ENCODE data around the gene PGM2.

PGM2 gene

DNA sequence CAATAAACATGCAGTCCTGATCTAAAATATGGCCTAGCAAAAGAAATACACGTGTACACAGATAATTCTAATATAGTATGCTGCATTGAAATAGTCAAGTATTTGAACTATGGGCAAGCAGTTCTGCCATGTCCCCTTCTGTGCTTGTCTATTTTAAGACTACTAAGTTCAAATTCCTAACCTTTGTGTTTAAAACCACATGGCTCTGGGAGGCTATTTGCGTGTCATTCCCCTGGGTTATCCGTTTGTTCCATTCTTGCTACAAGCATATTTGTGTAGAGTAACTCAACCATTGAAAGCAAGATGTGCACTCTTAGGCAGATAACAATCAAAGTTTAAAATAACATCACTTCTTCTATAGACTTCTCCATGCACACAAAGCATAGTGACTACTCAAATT, 39.0 kb downstream of the PGM2 start:
- DNase-seq = no peak

DNA sequence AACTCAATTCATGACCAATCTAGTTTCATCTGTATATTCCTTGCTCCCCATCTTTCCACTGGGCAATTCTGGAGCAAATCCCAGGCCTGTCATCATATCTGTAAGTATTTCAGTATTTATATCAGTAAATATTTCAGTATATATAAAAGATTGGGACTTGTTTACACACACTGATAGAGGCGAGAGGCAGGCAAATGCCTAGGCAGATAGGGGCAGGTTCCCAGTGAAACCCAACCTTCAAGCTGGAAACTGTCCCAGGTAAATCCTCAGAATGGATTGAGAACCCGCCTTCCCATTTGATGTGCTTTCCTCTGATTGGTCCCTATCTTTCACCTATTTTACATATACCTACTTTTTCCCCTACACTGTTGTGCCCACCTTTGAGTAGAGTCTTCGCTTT, 40.6 kb downstream of the PGM2 start:
- no peak for DNase-seq

DNA sequence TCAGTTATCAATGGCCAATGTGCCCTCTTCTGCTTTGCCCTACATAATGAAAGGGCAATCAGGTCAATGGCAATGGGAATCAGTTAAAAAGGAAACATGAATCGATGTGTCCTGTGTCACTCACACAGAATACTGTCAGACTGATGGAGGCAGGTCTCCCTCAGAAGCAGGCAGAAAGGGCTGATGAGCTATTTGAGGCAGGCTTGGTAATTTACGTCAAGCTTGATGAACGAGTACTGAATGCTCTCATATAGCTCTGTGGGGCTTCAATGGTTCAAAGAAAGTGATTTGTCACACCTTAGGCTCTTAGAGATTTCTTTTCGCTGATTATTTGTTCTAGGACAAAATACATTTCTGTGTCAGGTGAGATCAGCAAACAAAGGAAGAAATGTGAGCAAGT, 41.8 kb downstream of the PGM2 start:
- no peak for DNase-seq

DNA sequence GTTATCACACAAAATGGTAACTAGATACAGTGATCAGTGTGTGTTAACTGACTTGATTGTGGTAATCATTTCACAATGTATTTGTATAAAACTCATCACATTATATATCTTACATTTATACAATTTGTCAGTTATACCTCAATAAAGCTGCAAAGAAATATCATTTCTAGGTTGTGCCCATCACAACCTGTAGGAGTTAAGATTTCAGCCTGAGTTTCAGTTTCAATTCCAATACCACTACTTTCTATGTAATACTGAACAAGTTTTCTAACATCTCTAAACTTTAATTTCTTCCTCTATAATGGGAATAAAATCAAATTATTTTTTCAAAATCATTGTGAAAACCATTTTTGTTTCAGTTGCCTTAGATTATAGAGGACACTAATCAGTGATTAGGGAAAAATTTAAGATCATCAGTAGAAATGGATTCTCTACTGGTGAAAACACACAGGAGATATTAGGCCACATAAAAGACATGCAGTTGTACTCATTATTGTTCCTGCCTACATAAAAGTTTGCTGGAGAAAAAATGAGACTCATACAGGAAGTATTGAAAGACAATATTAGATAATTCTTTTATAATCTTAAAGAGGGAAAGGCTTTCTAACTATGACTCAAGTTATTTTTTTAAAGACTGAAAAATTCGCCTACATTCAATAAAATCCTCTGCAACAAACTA, 46.0 kb downstream of the PGM2 start:
- DNase-seq = no peak

DNA sequence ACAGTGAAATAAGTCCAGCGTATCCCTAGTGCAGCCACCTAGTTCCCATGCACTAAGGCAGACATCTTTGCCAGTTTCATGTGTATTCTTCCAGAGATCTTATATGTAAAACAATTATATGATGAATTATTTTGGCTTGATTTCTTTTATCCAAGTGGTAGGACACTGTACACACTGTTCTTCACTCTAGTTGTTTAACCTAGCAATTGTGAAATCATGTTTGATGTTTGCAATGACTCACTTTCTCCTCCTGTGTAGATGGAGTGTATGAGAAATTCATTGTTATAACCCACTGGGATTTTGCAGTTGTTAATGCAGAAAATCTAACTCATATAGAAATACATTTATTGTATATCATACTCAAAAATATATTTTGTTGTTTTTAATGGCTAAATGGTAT, 46.9 kb downstream of the PGM2 start:
- no peak for DNase-seq

DNA sequence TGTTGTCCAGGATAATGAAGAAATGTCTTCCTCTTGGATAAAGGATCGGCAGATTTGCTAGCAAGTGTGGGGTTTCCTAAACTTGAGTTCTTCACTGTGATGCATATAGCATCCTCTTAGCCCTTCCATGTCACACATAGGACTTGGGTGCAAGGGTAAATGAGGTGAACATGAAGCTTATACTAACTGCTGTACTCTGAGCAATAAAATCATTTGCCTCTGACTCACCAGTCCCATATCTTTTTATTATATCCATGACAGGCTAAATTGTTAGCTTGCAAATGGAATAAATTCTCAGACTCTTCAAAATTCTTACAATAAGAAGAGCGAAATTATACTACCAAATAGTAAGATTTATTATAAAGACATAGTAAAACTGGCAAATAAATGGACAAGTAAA, 49.7 kb downstream of the PGM2 start:
- DNase-seq = no peak

DNA sequence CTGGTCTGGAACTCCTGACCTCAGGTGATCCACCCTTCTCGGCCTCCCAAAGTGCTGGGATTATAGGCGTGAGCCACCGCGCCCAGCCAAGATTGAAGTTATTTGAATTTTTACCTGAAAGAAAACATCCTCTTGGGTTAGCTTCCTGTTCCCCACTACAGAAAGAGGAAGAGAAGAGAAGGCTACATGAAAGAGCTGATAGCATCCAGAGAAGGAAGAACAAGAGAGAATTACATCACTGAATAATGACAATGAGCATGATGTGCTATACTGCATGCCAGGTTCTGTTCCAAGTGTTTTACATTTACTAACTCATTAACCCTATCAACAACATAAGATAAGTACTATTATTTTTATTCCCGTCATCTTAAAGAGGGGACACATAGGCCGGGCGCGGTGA, 52.9 kb downstream of the PGM2 start:
- no peak for DNase-seq

DNA sequence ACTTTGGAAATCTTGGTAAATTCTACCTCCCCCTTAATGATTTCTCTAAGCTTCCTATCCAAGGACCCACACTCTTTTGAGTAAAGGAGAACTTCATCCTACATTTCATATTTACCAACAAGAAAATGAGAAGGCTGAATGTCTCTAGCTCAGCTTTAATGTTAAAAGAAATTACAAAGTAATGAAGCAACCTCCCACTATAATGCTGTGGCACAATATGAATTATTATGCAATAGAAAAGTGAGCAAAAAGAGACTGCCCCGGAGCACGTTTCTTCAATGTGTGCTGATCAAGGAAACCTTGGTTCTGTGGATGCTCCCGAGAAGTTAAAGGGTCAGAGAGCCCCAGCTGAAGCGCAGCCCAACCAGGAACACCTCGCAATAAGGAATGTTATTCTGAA, 55.3 kb downstream of the PGM2 start:
- DNase-seq = no peak

DNA sequence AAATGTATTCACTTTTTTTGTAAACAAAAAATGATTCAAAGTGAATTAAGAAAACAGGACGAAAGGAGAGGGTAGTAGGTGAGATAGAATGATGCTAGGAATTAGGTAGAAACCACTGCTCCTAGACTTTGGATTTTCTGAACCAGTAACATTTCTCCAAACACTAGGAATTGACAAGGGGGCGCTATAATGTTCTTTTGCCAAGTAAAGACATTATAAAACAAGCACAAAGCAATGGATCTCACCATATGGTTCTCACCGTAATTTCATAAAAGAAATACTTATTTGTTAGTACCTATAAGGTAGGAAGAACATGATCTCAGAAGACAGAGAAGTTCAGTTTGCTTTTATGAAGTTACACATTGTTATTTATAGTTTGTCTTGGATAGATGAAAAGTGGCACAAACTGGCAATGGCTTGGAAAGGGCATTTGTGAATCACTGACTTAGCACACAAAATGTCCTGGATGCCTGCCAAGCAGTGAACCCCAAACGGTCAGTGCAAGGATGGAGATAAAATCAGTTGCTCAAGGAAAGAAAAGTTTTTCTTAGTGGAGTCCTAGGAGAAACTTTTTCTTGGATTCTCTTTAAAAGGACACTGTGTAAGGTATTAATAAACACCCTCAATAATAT, 56.3 kb downstream of the PGM2 start:
- no peak for DNase-seq

DNA sequence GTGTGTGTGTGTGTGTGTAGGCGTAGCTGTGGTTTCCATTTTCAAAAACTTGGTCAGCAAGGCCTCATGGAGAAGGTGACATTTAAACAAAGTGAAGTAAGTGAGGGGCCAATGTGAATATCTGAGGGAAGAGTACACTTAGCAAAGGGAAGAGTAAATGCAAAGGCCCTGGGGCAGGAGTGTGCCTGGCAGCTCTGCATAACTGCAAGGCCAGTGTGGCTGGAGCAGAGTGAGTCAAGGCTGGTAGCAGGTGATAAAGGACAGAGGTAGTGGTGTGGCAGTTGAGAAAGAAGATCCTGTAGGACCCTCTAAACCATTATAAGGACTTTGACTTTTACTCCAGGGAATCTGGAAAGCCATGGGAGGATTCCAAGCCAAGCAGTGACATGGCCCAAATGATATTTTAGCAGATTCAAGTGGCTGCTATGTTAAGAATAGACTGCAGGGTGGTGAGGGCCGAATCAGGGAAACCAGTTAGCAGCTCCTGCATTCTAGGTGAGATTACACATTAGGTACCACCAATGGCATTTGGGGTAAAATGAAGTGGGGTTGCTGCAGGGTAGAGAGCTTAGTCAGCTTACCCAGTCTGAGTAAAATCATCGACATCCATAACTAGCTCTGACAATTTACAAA, 58.5 kb downstream of the PGM2 start:
- no peak for DNase-seq

DNA sequence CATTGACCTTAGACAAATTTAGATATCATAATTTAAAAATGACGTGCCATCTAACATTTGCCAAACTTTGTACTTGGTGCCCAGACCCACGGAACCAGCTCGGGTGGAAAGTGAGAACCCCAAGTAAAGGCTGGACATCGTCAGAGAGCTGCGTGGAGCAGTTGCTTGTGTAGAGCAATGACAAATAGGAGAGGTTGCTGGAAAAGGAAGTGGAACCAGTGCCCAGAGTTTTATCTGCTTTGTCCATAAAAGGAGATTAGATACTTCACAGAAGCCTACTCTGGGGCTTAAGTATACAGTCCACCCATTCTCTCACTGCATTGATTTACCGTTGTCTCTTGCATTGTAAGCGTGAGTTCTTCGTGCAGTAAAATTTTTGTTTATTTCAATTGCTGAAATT, 59.0 kb downstream of the PGM2 start:
- no peak for DNase-seq

DNA sequence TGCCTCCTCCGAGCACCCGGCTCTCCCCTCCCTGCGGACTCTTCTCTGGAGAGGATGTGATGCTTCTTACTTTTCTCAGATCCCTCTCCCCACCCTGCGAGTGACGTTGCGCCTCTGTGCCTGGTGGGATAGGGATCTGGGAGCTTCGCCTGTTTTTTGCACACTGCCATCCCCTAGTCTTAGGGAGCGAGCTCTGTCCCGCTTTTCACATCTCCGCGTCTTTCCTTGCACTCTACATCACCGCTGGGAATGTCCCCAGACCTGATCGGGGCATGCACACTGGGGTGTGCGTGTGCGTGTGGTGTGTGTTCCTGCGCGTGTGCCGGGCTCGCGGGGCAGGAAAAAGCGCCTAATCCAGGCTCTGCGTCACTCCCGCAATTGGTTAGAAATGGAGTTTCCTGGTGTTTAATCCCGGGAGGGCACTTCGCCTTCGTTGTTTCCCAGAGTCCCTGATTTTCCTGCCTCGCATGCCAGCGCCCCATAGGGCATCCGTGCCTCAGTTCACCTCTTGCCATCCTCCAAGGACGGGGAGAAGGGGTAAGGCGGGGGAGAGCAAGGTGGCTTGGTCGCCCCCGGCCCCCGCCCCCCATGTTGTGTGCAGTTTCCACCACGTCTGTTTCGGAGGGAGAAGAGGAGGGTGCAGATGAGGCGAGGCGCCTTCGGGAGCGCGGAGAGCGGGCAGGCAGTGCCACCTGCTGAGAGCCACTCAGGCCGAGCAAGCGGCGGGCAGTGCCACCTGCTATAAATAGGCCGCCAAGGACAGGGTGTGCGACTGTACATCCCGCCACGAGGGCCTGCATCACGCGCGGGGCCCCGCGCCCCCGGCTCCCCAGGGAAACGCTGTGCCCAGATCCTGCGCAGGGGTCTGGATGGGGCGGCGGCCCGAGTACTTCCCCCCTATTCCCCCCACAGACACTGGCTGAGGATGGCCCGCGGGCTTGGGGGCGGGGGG, 63.6 kb downstream of the PGM2 start:
- peak; percentile 58 for DNase-seq

DNA sequence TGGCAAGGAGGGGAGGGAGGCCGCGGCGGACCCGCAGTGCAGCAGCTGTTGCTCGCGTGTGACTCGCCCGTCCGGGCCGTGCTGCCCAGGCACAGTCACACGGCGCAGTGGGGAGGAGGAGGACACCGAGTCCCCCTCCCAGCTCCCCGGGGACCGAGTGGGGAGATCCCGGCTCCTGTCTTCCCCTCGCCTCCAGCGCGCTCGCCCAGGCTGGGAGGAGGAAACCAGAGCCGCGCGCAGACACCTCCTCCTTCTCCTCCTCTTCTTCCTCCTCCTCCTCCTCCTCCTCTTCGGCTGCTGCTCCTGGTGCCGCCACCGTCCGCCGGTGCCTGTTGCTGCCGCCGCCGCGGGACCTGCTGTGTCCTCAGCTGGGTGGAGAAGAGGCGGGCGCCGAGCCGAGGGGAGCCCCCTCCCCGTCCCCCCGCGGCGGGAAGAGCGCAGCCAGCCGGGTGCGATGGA, 64.3 kb downstream of the PGM2 start, which contains the start of gene TBC1D1:
TBC1D1 (plus strand) TSS at position 284 of the 459 bp plus-strand sequence. CDS start 11,012 bp downstream, outside the sequence.
- DNase-seq = peak; percentile 56

DNA sequence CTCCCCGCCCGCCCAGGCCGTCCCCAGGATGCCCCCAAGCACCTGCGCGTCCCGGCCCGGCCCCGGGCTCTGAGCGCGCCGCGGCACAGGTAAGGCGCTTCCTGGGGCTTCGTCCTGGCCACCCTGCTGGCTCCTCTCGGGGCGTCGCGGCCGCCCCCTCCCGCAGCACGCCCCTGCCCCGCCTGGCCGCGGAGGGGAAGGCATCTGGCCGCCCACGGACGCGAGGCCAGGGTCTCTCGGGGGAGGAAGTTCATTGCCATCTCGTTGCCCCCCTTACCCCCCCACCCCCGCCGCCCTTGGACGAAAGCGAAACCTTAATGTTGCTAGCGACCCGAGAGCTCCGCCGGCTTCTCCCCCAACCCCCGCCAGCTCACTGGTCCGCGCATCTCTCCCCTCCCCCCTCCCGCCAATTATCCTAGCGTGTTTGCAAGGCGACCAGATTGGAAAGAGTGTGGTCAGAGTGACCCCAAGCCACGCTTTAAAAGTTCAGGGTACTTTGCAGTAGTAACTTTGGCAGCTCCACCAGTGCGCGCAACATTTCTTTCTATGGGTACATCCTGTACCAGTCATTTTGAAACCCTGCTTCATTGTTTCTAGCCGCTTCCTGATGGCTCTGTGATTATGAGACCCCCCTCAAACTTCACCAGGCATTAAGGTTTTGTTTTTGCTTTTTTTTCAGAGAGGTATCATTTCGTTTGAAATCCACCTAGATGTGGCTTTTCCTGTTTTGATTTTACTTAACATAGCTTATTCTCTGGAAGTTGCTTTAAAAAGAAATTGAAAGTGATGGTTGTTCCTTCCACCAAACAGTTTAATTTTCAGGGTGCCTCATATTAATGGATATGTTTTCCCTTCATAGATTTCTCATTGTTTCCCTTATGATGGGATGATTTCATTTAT, 65.0 kb downstream of the PGM2 start:
- DNase-seq = peak; percentile 28

DNA sequence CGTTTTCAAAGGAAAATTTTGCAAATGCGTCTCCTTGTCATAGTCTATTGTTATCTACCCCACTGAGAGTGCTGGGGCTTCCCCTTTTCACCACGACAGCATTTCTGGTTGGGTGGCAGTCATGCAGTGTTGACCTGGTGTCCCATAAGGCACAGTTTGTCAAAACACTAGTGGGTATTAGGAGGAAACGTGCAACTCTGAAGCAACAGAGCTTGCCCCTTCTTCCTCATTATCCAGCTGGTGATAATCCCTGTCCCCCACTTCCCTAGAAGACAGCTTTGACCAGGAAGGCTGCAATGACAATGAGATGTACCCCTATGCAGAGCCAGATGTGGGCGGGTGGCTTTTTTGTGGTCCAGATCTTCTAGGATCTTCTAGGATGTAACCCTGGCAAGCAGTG, 66.2 kb downstream of the PGM2 start:
- DNase-seq = no peak

DNA sequence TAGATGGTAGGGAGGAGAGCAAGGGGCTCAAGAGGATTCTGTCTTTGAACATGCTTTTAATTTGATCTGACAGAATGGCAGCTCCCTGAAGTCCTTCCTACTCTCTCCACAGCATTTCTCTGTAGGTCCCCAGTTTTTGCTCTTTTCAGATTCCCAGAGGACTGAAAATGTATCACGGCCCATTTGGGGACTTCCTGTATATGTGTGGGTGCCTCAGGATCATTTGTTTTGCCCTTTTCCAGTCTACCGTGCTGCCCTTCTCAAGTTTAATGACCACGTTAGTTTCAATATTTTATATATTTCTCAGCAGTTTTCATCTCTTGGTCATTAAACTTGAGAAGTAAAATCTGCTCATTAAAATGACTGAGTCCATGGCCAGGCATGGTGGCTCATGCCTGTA, 66.7 kb downstream of the PGM2 start:
- no peak for DNase-seq

DNA sequence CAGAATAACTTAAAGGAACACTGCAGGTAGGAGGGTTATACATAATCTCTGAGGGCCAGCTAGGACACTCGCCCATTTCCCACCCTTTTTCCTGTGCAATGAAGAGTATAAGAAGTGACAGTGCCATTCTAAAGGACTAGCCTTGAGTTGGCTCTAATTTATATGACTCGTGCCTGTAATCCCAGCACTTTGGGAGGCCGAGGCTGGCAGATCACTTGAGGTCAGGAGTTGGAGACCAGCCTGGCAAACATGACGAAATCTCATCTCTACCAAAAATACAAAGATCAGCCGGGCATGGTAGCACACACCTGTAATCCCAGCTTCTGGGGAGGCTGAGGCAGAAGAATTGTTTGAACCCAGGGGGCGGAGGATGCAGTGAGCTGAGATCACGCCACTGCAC, 68.8 kb downstream of the PGM2 start:
- DNase-seq = no peak

DNA sequence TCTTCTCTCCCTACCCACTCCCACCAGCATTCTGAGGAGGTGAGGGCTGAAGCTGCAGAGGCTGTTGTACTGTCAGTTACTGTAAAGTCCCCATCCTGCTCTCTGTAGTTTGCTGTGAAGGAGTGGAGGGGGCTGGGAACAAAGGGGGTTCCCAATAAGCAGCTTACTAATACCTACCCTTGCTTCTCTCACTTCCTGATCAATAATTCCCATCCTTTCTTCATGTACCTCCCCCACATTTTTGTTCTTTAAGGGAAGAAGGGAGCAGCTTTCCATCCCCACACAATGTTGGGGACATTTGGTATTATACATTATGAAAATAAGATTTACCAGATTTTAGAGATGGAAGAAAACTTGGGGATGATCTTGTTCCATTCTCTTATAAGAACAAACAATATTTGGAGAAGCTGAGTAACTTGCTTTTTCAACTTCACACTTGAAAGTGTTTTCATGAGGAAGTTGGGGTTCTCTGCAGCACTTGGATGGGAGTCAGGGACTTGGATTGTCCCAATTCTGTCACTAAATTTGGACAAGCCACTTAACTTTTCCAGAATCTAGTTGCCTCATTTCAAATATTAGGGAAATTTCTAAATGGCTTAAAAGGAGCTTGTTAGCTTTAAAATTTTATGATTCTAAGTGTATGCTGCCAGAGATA, 69.8 kb downstream of the PGM2 start:
- peak; percentile 11 for DNase-seq

DNA sequence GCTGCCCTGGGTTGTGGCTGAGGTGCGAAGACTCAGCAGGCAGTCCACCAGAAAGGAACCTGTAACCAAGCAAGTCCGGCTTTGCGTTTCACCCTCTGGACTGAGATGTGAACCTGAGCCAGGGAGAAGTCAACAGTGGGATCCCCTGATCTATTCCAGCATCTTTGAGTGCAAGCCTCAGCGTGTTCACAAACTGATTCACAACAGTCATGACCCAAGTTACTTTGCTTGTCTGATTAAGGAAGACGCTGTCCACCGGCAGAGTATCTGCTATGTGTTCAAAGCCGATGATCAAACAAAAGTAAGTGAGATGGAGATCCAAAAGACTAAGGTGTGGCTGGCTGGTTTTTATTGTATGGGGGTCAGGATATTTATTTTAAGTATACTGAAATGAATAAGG, 75.7 kb downstream of the PGM2 start:
- DNase-seq = no peak

DNA sequence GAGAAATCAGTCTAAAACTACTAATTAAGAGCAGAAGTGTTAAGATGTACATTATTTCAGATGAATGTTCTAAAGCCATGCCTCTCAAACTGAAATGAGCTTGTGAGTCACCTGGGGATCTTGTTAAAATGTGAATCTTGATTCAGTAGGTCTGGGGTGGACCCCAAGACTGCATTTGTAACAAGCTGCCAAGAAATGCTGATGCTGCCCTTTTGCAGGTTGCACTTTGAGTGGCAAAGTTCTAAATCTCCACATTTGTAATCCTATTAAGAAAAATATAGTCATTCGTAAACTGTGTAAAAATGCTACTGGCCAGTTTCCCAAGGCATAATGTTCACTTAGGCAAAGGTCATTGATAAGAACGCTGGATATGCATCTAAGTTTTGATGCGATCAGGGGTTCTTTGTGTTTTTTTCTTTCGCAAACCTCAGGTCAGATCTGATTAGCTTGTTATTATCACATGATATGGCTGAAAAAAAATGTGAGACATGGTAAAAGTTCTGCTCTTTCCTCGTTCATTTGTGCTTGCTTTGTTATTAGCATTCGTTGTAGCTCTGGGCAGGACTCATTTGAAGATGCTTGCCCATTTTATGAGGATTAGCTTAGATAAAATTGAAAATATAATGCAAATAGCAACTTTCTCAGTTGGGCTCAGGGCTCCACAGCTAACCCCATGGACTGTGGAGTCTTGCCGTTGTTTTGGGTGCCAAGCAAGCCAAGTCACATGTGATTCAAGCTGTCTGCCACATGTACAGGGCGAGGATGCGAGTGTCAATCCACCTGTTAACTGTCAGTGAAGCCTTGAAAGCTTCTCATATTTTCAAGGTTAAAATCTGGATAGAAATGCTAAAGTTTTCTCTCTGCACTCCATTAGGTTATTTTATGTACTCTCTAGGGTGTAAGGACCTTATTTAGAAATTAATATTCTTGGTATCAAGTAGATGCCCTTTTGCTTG, 76.5 kb downstream of the PGM2 start:
- DNase-seq = no peak

Measured in midbrain (tissue), 1 donor.